Measurements from ENCODE around the gene EXOC3L2.

EXOC3L2 gene

DNA sequence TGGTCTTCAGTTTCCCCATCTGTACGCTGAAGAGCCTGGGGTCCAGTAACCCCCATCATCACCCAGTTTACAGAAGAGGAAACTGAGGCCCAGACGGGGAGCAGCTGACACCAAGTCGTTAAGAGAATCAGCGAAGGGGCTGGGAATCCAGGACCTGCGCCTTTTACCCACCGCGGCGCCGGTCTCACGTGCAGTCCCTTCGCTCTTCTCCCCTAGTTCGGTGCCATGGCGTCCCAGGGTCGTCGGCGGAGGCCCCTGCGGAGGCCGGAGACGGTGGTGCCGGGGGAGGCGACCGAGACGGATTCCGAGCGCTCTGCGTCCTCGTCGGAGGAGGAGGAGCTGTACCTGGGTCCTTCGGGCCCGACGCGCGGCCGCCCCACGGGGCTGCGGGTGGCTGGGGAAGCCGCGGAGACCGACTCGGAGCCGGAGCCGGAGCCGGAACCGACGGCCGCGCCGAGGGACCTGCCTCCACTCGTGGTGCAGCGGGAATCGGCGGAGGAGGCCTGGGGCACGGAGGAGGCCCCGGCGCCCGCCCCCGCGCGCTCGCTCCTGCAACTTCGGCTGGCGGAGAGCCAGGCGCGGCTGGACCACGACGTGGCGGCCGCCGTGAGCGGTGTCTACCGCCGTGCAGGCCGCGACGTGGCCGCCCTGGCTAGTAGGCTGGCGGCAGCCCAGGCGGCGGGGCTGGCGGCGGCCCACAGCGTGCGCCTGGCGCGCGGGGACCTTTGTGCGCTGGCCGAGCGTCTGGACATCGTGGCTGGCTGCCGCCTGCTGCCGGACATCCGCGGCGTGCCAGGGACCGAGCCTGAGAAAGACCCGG lies 65.9 kb downstream of the EXOC3L2 start:
- DNase-seq (ENCODE audit: low spot score) = peak; percentile 68

GRCh38 chr19:45178262-45179071 lies 66.7 kb downstream of the EXOC3L2 start, which contains the start of gene BLOC1S3:
Gene BLOC1S3, plus strand, starts transcription at chr19:45178784. Its CDS starts 513 bp downstream, at chr19:45179297.
- DNase-seq (ENCODE audit: low spot score) = peak; percentile 100

- DNase-seq (ENCODE audit: low spot score) = peak; percentile 92
Measured at GRCh38 chr19:45177817-45178261, 67.4 kb downstream of the EXOC3L2 start, which contains the start of gene TRAPPC6A. Gene TRAPPC6A, minus strand, starts transcription at chr19:45178237. Its CDS starts 19 bp downstream, at chr19:45178218.

GRCh38 chr19:45175515-45176345 lies 69.5 kb downstream of the EXOC3L2 start:
- DNase-seq (ENCODE audit: low spot score) = no peak

- DNase-seq (ENCODE audit: low spot score) = no peak
Measured at GRCh38 chr19:45173816-45174215, 71.4 kb downstream of the EXOC3L2 start.

DNA sequence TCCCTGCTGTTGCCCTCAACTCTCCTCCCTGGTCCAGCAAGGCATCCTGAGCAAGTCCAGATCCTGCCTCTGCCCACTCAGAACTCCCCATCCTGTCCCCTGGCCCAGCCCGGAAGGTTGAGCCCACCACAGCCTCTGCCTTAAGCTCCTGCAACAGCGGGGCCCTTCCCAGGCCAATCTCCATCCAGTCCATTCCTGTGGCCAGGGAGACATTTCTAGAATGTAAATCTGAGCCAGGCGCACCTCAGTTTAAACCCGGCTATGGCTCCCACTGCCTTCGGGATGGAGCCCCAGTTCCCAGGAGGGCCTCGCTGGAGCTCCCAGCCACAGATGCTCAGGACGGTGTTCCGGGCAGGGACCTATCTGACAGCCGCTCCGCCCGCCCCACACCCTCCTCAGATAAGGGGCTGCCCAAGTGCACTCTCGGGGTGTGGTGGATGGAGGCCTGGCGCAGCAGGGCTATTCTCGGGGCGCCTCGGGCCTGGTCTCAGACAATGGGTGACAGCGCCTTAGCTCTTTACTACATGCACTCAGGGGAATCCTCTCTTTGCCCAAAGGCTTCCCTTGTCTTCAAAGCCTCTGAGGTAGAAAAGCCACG lies 72.5 kb downstream of the EXOC3L2 start:
- DNase-seq (ENCODE audit: low spot score) = no peak

GRCh38 chr19:45172173-45172572 lies 73.0 kb downstream of the EXOC3L2 start:
- DNase-seq (ENCODE audit: low spot score) = no peak

DNA sequence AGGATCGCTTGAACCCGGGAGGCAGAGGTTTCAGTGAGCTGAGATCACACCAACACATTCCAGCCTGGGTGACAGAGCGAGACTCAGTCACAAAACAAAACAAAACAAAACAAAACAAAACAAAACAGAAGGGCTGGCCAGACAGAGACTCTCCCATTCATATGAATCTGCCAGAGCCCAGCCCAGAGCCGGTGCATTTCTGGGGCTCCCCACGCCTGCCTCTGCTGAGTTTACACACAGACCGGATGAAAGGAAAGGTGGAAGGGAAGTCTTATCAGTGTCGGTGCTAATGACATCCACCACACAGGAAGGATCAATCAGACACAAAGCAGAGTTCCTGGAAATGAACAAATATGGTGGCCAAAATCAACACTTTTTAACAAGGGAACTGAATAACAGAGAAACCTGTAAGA lies 74.0 kb downstream of the EXOC3L2 start:
- DNase-seq (ENCODE audit: low spot score) = no peak

GRCh38 chr19:45170146-45171106 lies 74.8 kb downstream of the EXOC3L2 start:
- no peak for DNase-seq (ENCODE audit: low spot score)

GRCh38 chr19:45169602-45170001 lies 75.6 kb downstream of the EXOC3L2 start:
- no peak for DNase-seq (ENCODE audit: low spot score)

- no peak for DNase-seq (ENCODE audit: low spot score)
Measured at GRCh38 chr19:45168767-45169351, 76.3 kb downstream of the EXOC3L2 start.

GRCh38 chr19:45166723-45167252 lies 78.4 kb downstream of the EXOC3L2 start:
- no peak for DNase-seq (ENCODE audit: low spot score)

DNA sequence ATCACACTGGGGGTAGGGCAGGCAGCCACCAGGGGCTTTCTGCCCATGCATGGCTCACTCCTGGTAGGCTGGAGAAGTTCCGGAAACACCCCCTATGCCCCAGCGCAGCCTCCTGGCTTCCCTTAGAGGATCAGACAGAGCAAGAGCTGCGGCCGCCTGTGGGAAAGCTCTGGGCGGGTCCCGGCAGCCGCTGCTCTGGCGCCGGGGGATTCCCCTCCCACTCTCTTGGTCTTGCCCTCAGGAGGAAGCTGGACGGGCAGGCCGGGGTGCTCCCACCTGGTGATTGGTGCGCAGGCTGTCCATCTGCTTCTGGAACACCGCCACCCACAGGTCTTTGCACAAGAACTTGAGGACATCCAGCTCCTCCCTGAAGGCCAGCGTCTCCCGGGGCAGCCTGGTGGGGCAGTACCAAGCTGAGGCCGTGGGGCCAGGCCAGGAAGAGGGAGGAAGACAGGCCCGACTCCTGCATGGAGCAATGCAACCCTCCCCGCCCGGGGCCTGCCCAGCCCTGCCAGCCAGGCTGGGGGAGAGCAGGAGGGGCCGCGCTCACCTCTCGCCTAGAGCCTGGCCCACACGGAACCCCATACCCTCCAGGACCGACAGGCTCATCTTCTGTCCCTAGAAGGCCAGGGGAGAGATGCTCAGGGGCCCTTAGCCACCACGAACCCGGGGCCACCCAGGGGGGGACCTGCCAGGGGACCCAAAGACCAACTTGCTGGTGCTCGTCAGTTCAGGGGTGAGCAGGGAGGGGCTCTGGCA lies 80.5 kb downstream of the EXOC3L2 start:
- no peak for DNase-seq (ENCODE audit: low spot score)

GRCh38 chr19:45163751-45164460 lies 81.3 kb downstream of the EXOC3L2 start:
- no peak for DNase-seq (ENCODE audit: low spot score)

DNA sequence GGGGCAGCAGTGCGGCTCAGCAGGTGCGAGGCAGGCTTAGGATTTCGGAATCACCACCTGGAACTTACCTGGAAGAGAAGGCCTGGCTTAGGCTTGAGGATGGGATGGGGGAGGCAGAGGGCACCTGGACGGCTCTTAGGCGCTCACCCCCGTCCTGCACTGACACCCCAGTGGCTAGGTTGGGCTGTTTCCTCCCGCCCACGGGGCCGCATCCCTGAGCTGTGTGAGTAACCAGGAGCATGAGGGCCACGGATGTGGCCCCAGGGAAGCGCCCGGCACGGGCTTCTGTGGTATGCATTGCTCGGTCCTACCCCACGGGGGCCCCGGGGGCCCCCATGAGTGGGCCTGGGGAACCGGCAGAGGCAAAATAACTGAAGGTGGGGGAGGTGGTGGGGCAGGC lies 82.1 kb downstream of the EXOC3L2 start:
- no peak for DNase-seq (ENCODE audit: low spot score)

DNA sequence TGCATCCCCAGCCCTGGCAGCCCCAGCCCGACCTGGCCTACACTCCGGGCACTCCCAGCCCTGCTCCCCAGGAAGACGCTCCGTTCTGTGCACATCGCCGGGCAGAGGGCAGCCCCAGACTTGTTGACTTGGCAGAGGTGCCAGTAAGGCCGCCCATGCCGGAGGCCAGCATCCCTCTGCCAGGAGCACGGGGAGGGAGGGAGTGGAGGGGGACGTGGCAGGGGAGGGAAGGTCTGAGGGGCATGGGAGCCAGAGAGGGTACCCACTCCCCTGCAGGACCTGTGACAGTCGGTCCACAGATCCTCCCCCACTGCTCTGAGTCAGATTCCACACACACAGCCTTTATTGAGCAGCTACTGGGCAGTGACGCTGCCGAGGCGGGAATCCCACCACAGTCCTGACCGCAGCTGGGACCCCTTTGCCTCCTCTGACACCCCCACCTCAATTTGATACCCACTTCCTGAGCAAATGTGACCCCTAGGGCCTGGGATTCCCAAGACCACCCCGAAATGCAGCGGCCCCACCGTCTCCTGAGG lies 82.5 kb downstream of the EXOC3L2 start:
- DNase-seq (ENCODE audit: low spot score) = no peak

Measured in RKO (cell line).